AML-193 (cell line): ENCODE results near the gene MED27.

Source experiments
- DNase-seq, 2 experiments: peaks; one replicate each; lab custom pipeline; 2025; lab: John Stamatoyannopoulos, UW

The MED27 gene

DNA sequence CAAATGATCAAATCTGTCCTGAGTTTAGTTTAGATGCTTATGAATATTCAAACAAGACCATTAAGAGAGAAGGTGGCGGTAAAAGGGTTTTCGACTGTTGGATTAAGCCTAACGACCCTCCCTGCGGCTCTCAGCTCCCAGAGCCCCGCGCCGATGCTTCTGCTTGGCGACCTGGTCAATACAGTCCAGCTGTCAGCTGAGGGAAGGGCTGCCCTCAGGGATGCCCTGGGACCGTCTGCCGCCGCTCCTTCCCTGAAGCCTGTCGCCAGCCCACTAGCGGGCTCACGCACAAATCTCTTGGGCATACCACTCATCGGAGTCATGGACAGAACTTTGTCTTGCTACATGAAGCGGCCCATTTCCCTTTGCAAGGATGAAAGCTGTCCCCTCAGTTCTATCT is 203.2 kb downstream of the MED27 start:
- DNase-seq = no peak

DNA sequence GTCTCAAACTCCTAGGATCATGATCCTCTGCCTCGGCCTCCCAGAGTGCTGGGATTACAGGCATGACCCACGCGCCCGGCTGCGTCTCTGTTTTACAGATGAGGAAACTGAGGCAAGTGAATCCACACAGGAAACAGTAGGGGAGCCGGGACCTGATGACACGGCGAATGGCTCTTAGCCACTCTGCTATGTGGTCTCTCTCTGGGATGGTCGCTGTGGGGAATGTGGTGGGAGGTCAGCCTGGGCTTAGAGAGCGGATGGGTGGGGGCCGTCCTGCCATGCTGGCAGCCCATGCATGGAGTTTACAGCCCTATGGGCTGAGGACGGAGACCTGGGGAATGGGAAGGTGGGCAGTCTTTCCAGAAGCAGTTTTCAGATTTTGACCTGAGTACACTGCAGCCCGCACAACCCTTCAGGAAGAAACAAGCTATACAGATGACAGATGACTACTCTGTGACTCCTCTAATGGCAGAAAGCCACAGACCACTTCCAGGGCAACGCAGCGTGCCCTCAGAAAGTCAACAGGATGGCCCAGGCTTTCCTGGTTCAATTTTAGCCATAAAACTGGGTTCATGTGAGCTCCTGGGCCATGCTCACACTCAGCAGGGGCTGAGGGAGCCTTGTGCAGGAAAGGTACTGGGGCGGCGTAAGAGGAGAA is 203.7 kb downstream of the MED27 start:
- no peak for DNase-seq

DNA sequence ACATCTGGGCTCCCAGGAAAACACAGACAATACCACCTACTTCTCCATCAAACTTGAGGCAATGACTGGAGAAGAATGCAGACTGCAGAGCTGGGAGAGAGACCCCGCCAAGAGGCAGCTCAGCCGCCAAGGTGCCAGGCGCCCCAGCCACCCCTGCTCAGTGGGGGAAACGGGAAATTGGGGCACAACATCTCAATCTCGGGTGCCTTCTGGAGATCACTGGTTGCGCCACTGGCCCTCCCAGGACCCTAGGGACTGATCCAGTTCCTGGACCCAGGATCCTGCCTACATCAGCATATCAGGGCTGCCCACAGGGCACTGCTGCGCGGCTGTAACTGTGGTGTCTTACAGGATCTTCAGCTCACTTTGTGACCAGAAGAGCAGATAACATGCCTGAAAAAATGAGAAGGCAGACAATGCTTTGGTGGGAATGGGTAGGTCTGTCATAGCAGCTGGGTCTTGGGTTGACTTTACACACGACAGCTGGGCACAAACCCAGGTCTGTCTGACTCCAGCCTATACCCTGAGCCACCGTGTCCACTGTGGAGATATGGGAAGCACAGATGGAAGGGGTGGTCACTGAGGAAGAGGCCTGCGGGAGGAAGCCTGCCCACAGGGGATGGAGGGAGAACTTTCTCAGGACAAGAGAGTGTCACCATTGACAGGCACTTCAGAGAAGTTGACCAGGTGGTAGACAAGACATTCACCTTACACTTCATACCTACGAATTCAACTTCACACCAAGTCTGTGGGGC is 204.6 kb downstream of the MED27 start:
- no peak for DNase-seq

DNA sequence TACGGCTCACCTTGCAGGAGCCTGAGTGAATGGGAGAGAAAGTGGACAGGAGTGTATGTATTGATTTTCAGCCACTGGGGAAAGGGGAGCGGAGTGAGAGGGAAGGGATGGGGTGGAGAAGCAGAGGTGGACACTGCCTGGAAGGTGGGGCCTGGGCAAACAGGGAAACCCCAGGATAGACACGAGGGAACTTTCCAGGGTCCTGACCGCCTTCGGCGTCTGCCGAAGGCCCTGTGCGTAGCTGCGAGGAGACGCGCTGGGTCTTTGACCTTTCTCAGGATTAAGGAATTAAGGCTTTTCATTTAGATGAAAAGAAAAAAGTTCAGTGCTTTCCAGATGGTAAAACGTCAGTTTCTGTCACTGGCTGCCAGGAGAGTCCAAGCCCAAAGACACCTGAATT is 205.2 kb downstream of the MED27 start:
- DNase-seq = no peak

DNA sequence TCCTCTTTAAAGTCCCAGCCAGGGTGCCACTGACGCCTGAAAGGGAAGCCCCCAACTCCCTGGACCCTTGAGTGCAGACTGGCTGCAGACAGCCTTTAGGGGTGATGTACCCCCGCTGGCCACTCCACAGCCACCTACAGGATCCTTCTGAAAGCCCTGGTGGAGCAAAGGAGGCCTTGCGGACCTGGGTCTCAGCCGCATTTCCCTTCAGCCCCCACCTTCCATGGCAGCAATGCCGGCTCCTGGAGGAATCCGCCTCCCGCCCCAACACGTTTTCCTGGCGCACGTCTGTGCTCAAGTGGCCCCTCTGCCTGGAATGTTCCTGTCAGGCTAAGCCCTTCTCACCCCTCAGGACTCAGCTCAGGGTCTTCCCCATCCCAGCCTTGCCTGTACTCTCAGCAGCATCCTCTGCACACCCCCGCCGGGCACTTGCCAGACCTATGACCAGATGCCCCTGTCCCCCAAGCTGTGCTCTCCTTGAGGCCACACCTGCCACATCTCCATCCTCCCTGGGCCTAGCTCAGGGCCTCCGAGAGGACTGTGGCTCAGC is 205.7 kb downstream of the MED27 start:
- DNase-seq = no peak

DNA sequence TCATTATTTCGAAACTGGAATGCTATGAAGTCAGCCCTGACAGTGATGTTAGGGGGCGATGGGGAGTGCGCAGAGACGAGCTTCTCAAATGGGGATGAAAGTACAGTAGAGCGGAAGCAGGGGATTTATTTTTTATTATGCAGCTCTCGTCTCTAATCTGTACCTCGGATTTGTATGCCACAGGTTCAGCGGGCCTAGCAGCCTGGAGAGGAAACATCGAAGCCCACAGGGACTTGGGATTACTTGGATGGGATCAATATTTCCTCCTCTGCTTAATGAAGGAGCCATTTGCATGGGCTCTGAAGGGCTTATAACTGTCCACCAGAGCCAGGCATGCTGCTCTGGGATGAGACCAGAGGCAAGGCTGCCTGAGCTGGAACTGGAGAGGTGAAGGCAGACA is 206.3 kb downstream of the MED27 start:
- DNase-seq = no peak

DNA sequence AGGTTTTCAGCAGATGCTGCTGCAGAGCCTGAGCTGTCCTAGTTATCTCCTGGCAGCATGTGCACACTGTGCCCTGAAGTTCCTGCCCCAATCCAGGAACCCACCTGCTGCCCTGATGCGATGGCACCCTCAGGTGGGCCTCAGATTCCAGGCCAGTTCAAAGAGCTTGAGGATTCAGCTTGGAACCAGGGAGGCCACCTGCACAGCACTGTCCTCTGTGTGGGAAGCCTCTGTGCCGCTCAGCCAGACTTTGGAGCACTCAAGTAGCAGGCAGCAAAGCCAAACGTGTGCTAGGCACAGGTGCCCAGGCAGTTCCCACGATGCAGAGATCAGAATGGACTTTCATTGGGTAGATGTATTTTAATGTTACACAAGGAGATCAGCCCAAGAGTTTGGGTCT is 207.0 kb downstream of the MED27 start:
- no peak for DNase-seq

DNA sequence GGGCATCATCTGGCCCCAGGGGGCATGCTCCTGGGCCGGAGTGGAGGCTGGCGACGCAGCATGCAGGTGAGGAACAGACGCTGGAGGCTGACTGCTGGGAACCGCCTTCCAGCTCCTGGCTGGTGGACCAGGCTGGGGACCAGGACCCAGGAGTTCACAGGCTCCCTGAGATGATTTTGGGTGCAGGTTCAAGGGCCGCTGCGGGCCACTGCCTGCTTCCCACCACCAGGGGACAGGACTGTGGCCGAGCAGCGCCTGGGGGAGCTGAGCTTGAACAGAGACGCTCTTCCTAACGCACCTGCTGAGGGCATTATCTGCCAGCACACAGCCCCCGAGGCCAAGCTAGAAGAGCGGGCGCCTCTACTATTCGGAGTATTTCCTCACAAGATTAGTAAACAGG is 207.7 kb downstream of the MED27 start:
- no peak for DNase-seq

DNA sequence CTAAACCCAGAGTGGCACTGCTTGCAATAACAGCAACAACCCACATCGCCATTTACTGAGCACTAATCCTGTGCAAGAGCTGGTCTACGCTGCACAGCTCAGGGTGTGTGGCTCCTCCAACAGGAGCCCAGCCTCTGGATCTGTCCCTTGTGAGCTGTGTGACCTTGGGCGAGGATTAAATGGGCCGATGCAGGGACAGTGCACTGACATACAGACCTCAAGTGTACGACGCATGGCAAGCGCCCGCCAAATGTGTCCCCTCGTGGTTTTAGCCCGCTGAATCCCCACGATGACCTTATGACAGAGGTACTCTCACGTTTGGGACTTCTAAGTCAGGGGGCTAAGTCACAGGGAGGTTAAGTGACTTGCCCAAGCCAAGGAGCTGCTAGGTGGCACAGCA is 209.5 kb downstream of the MED27 start:
- DNase-seq = no peak

DNA sequence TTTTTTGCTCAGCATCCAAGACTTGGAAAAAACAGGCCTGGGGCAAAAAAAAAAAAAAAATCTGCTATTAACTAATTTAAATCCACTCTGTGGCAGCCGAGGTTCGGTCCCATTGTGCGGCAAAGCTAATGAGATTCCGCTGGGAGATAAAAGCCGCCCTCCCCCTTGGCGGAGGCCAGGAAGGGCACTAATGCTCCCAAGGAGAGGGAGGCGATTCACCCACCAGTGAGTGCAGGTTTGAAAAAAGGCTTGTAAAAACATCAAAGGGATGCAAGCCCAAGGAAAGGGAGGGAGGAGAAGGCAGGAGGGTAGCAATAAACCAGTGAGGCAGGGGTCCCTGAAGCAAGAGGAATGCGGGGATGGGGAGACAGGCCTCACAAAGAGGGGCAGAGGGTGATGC is 210.3 kb downstream of the MED27 start:
- no peak for DNase-seq

DNA sequence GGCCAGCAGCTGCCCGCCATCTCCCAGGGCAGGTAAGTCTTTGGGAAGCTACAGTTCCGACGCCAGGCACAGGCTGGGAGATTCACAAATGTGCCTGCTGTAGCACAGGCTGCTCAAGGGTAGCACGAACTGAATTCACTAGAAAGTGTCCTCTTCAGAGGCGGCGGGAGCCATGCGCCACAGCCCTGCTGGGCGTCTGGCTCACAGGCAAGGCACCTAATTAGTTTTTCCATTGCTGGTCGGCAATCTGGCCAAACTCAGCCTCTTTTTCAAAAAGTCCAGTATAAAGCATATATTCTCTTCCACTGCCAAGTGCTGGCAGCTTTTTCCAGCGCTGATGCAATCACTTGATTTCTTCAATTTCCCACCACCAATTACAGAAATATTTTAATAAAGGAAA is 210.9 kb downstream of the MED27 start:
- no peak for DNase-seq

DNA sequence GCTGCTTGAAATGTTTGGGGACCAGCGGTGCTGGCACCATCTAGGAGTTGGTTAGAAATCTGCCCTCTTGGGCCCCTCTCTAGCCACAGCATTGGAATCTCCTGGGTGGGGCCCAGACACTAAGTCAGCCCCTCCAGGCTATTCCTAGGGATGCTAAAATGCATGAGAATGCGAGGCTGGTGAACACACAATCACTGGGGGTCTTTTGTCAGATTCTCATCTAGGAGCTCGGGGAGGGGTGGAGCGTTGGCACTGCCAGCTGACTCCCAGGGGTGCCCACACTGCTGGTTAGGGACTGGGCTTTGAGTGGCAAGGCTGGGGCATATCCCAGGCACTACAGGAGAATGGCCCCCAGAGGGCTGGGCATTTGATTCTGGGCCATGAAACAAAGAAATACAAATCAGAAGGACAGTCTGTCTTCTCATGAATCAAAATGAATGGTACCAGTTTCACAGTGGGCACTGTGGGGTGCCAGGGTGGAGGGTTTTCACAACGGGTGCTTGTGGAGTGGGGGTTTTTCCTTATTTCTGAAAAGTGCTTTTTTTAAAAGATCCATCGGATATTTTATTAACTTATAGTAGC is 212.0 kb downstream of the MED27 start:
- DNase-seq = no peak

DNA sequence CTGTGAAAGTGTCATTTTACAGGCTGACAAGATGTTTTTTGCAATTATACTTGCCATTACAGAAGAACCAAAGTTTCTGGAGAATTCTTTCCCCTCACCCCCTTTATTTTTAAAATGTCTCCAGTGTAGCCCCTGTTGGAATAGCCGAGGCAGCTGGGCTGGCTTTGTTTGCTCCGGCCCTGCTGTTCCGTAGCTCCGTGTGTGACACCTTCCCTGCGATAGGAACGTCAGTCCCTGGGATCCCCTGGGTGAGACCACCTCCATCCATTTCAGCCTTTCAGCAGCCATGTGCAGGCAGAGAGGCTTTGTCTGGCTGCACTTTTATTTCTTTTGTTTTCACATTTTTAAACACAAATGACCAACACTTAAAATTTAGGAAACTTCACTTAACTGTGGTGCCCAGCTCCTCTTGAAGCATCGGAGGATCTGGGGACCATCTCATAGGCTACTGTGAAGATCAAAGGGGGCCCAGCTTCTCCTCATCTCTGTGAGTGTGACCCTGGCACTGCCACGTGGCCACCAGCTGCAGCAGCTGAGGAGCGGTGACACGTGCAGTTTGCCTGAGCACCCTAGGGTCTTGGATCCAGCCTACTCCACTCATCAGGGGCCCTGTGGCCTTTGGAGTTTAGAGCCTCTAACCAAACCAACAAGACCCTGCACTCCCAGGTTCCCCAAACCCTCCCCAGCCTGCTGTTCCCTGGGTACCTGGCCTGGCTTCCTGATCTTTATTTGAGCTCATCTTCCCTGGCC is 214.0 kb downstream of the MED27 start:
- DNase-seq = no peak

DNA sequence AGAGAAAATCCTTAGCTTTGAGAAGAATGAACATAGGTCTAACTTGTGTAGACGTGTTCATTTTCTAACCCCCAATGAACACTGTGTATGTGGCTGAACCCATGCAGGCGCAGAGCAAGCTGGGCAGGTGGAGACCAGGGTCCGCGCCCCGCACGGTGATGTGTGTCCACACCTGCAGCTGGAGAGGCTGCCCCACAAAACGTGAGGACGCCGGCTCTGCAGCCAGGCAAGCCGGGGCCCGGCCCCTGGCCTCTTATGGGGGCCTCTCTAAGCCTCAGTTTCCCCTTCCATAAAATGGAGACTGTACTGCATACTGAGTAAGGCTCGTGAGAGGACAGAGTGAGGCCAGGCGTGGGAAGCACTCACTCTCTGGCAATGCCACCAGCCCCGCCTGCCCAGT is 215.1 kb downstream of the MED27 start:
- no peak for DNase-seq

DNA sequence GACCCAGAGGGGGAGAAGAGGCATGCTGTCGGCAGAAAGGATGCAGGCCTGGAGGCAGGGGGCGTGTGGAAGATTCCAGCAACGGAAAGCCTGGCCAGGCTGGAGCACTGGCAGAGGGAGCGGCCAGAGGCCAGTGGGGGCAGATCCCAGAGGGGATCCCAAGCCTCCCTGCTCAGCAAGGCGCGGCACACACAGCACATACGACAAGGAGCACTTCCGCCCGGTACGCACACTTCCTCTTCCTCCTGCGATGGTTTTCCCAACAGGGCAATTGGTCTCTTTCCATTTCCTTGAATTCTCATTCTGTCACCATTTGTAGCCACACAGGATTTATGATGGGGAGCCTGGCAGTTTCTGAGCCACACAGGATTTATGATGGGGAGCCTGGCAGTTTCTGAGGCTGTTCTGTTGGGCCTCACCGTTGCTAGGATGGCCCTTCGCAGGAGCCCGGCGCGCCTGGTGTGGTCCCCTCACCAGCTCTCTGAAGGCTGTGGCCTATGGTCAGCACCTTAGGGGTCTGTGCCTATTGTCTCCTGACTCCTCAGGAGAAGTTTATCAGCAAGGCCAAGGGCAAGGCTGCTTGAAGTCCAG is 216.3 kb downstream of the MED27 start:
- DNase-seq = no peak

DNA sequence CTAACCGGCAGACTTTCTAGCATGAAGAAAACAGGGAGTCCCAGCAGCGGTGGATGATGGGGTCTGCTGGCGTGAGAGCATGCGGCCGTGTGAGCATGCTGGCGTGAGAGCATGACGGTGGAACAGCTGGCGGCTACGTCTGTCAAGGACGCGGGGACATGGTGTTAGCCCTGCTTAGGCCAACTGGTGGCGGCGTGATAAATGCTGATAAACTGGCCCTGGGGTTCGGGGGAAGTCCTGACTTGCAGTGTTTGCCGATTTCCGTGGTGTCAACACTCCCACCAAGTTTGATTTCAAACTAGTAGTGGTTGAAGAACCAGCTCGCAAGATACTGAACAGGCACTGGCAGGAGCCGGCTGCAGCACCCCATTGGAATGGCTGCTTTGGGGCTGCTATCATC is 217.4 kb downstream of the MED27 start:
- no peak for DNase-seq

DNA sequence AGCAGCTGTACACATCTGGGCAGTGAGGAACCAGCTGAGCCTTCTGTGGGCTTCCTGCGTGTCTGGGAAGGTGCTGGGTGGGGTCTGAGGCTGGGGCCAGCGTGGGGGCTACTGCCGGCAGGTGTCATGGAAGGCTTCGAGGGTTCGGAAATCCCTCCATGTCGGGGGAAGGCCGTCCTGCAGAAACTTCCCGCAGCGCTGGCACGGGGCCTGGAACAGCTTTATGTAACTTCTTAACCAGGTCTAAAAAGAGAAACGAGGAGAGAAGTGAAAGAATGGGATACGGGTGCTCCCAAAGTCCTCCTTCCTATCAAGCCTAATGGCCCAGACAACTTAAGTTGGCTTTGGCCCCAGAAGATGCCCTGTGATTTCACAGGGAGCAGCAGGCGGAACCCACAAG is 219.2 kb downstream of the MED27 start:
- DNase-seq = no peak

DNA sequence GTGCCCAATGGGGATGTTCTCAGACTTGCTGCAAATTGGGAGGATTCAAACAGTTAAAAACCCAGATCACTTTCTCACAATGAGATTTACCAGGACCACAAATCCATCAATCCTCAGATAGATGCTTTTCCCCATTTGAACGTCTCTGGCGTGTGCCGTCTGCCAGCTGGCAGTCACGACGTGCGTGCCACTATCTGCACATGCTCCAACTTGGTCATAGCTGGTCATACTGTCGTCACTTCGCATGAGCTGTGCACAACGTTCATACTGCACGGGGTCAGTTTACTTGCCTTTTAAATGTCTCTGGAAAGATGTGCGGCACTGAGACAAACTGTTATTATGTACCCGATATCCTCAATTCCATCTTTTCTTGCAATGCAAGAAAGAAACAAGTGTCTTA is 221.5 kb downstream of the MED27 start:
- no peak for DNase-seq

DNA sequence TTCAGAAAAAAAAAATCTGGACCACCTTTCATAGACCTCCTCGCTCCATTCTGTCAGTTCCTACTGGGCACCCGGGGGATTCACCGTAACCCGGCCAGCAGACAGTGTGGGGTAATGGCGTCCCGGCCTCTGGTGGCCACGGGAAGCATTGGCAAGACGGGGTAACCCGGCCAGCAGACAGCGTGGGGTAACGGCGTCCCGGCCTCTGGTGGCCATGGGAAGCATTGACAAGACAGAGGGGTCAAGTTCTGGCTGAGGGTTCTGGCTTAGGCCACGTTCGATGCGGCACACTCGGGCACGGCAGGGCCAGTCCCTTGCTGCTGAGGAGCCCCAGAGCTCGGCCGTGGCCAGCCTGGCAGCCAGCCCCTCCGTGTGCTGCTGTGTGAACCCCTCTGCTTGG is 223.6 kb downstream of the MED27 start:
- no peak for DNase-seq

DNA sequence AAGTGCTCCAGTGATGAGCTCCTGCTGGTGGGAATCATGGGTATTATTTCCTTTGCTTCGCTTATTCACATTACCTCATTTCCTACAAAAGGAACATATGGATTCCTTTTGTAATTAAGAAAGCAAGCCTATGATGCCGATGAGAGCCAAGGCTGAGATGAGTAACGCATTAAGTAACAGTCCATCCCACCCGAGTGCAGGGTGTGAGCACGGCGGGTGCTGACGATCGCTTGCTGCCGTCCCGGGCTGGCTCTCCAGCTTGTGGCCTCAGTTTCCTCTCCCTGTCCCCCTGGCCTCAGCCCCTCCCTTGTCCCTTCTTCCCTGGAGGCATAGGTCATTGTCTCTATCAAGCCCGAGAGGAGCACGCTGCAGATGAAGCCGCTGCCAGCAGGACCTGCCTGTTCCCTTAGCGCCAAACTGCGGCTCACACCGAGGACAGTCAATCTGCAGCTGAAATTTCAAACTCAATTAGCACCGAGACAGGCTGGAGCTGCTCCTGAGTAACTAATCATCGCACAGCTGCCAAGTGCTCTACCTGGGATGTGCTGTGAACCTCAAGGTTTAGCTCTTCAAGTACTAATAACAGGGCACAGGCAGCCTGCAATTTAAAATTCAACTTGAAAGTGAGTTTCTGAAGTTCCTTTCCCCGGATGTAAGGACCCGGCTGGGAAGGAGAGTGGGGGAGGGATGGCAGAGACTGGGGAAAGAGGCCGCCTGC is 224.6 kb downstream of the MED27 start:
- DNase-seq = no peak

DNA sequence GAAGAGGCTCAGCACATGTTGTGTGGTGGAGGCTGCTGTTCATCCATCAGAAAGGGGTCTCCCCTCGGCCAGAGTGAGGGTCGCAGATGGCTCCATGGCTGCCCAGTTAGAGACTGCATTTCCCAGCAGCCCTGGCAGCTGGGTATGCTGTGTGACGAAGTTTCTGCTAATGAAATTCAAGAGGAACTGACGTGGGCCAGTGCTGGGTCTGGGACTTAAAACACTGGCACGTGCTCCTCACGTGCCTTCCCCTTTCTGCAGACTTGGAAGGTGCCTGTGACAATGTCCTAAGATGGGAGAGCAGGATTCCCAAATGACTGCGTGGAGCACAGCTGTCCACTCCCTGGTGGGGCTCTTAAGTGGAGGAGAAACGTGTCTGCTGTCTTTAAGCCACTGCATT is 225.3 kb downstream of the MED27 start:
- no peak for DNase-seq

DNA sequence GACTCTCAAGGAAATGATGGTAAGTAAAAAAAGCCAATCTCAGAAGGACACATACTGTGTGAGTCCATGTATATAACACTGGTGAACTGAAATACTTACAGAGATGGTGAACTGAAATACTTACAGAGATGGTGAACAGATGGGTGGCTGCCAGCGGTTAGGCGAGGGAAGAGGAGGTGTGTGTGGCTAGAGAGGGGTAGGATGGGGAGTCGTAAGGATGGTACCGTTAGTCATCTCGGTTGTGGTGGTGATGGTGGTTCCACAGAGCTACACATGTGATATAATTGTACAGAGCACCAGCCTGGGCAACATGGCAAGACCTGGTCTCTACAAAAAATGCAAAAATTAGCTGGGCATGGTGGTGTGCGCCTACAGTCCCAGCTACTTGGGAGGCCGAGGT is 226.2 kb downstream of the MED27 start:
- DNase-seq = no peak
